Type B pancreatic cell (in vitro differentiated cells): Measurements from ENCODE around the gene TEAD1. TPM values are rescaled to one million over a fixed set of nuclear protein-coding genes. Genes with fewer than 3 reads are reported as not detected.

ENCODE experiments used
- DNase-seq: peaks from one replicate; pipeline ENCODE4 v3.0.0; 2021; ENCODE audit warnings: mixed read lengths; ENCODE audit not compliant: unreplicated experiment; ENCODE audit errors: extremely low spot score
- H3K27ac Mint-ChIP-seq: 2 replicates; pipeline ENCODE4 v1.8.0; 2021; ENCODE audit warnings: mild to moderate bottlenecking, mixed read lengths
- H3K27me3 Mint-ChIP-seq: 2 replicates; pipeline ENCODE4 v1.8.0; 2021; ENCODE audit warnings: mixed read lengths
- H3K36me3 Mint-ChIP-seq: 2 replicates; pipeline ENCODE4 v1.8.0; 2021; ENCODE audit warnings: mixed read lengths
- H3K4me1 Mint-ChIP-seq: one replicate; pipeline ENCODE4 v1.8.0; 2021; ENCODE audit warnings: mixed read lengths; ENCODE audit not compliant: unreplicated experiment
- H3K4me3 Mint-ChIP-seq: 2 replicates; pipeline ENCODE4 v1.8.0; 2021; ENCODE audit warnings: mild to moderate bottlenecking, mixed read lengths
- H3K9me3 Mint-ChIP-seq: 2 replicates; pipeline ENCODE4 v1.8.0; 2021; ENCODE audit warnings: mixed read lengths
- CTCF ChIP-seq: fragments of 200-600 bp; sonication (generic); conservative IDR thresholded peaks from 2 replicates; pipeline ENCODE4 v1.5.0; 2021; ENCODE audit warnings: antibody characterized with exemption, mild to moderate bottlenecking
- total RNA-seq: library from RNA; stranded (reverse); gene quantifications from 2 replicates; pipeline ENCODE4 v1.2.1, GENCODE V29; 2021; ENCODE audit warnings: low replicate concordance

Gene TEAD1
- total RNA-seq, 1 donor from 2014 or later, result 91.8 TPM

DNA sequence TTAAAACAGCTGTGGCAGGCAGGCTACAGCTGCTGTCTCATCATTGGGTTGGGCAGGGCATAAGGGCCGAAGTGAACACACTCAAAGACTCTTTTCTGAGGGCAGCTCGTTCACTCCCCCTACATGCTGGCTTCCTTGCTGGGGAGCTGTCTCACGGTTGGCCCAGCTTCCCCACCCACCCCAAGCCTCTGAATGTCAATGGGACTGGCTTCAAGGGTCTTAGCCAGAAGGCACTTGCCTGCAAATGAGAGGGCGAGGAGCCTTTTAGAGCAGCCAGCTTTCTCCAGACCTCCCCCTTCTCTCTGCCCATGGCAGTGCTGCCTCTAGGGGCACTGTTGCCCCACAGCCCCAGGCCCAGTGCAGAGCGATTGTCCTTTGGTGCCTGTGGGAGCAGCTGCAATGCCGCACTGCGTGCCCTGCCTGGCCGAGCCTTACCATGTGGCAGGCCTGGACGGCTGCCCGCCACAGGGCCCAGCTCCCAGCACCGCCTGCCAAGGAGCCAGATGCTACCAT, 240.2 kb downstream of the TEAD1 start:
- peak; percentile 85 for TF ChIP-seq CTCF
- no peak for DNase-seq

DNA sequence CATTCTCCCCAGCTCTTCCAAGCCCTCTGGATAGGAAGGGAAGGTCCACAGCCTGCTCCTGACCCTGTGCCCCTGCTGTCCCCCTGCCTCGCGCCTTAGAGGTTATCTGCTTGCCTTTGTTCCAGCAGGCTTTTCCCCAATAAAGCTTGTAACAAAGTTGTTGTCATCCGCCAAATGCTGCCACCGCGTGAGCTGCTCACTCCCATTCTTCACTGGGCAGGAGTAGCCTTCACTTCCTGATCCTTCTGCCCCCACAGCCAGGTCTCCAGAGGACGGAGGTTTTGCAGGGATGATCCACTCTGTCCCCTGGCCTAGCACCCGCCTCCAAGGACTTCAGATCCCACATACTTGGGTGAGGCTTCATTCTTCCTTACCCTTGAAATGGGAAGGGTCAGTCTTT, 240.9 kb downstream of the TEAD1 start:
- Mint-ChIP-seq H3K27ac (no peak overlapping the region), H3K4me3 (no peak overlapping the region), H3K27me3 (no peaks in the 10 kb centered on the region), H3K36me3 (peaks cover 19% of the 10 kb centered on the region), H3K4me1 (peaks cover 9% of the 10 kb centered on the region), H3K9me3 (no peaks in the 10 kb centered on the region)
- DNase-seq, result no peak
- no peak for TF ChIP-seq CTCF

More for the DNA sequence above, 240.2 kb downstream of the TEAD1 start:
- Mint-ChIP-seq H3K4me3 (no peak overlapping the region), H3K27ac (no peak overlapping the region), H3K36me3 (peaks cover 24% of the 10 kb centered on the region), H3K4me1 (peaks cover 9% of the 10 kb centered on the region), H3K9me3 (no peaks in the 10 kb centered on the region), H3K27me3 (no peaks in the 10 kb centered on the region)

GRCh38 chr11:12917822-12918221, 243.6 kb downstream of the TEAD1 start:
- Mint-ChIP-seq H3K27me3 (no peaks in the 10 kb centered on the region), H3K36me3 (peaks cover 16% of the 10 kb centered on the region), H3K4me1 (peaks cover 9% of the 10 kb centered on the region), H3K27ac (no peak overlapping the region), H3K4me3 (no peak overlapping the region), H3K9me3 (no peaks in the 10 kb centered on the region)
- no peak for DNase-seq
- TF ChIP-seq CTCF, result no peak

GRCh38 chr11:12918667-12919066, 244.4 kb downstream of the TEAD1 start:
- no peaks in the 10 kb centered on the region for H3K27me3 Mint-ChIP-seq
- peaks cover 16% of the 10 kb centered on the region for H3K36me3 Mint-ChIP-seq
- H3K9me3 Mint-ChIP-seq, result no peaks in the 10 kb centered on the region
- no peak overlapping the region for H3K27ac Mint-ChIP-seq
- no peak for DNase-seq
- no peak overlapping the region for H3K4me3 Mint-ChIP-seq
- no peak for TF ChIP-seq CTCF
- H3K4me1 Mint-ChIP-seq, result peaks cover 8% of the 10 kb centered on the region

GRCh38 chr11:12922418-12922817, 248.2 kb downstream of the TEAD1 start:
- Mint-ChIP-seq H3K36me3 (peaks cover 21% of the 10 kb centered on the region), H3K4me3 (no peak overlapping the region), H3K9me3 (no peaks in the 10 kb centered on the region), H3K4me1 (peaks cover 7% of the 10 kb centered on the region), H3K27ac (no peak overlapping the region), H3K27me3 (no peaks in the 10 kb centered on the region)
- TF ChIP-seq CTCF, result no peak
- DNase-seq, result no peak

GRCh38 chr11:12922980-12923507, 248.8 kb downstream of the TEAD1 start:
- H3K4me1 Mint-ChIP-seq, result peaks cover 7% of the 10 kb centered on the region
- H3K27ac Mint-ChIP-seq, result no peak overlapping the region
- no peak overlapping the region for H3K4me3 Mint-ChIP-seq
- no peaks in the 10 kb centered on the region for H3K27me3 Mint-ChIP-seq
- H3K36me3 Mint-ChIP-seq, result peaks cover 19% of the 10 kb centered on the region
- no peak for DNase-seq
- TF ChIP-seq CTCF, result no peak
- no peaks in the 10 kb centered on the region for H3K9me3 Mint-ChIP-seq
